Activated naive CD4-positive, alpha-beta T cell treated with anti-CD3 and anti-CD28 coated beads for 36 hours (primary cell): Measurements from ENCODE around the gene RNU5B-1. TPM values are rescaled to one million over a fixed set of nuclear protein-coding genes. Genes with fewer than 3 reads are reported as not detected.
"Not testable (repeated sequence)": the region's sequence is repeated elsewhere in the genome, so short reads cannot be mapped to it uniquely, and the experiment has no call there.

Experiments
- CTCF ChIA-PET: fragments of 350-600 bp; sonication (Branson Sonifier 250); formaldehyde crosslinking; loops from one replicate; lab custom pipeline; 2021; ENCODE audit warnings: antibody characterized with exemption; lab: Charles Lee
- DNase-seq: peaks from one replicate; pipeline ENCODE4 v3.0.0-alpha.2; 2020
- H3K27ac Mint-ChIP-seq: one replicate; pipeline ENCODE4 v1.8.0; 2021; ENCODE audit warnings: mild to moderate bottlenecking, mixed read lengths
- H3K27me3 Mint-ChIP-seq: one replicate; pipeline ENCODE4 v1.8.0; 2021; ENCODE audit warnings: low read depth, mixed read lengths
- H3K36me3 Mint-ChIP-seq: one replicate; pipeline ENCODE4 v1.8.0; 2021; ENCODE audit warnings: low read depth, mixed read lengths
- H3K4me1 Mint-ChIP-seq: one replicate; pipeline ENCODE4 v1.8.0; 2021; ENCODE audit warnings: low read depth, mixed read lengths
- H3K4me3 Mint-ChIP-seq: one replicate; pipeline ENCODE4 v1.8.0; 2021; ENCODE audit warnings: mild to moderate bottlenecking, moderate library complexity, mixed read lengths
- H3K9me3 Mint-ChIP-seq: one replicate; pipeline ENCODE4 v1.8.0; 2021; ENCODE audit warnings: mixed read lengths
- intact Hi-C: fragments of 100-400 bp; cut with micrococcal nuclease; formaldehyde crosslinking; loops from one replicate; pipeline ENCODE4 v1.15.1; 2023
- total RNA-seq, 2 experiments: library from RNA; stranded (reverse); gene quantifications; one replicate each; pipeline ENCODE4 v1.2.3, GENCODE V29; 2021

The RNU5B-1 gene
- total RNA-seq, 2 experiments from 2014 or later, result not detected

- intact Hi-C loops, result no loop called here
- no peak for DNase-seq
- H3K9me3 Mint-ChIP-seq, result no peaks in the 10 kb centered on the region
- no peak overlapping the region for H3K4me3 Mint-ChIP-seq
- H3K27ac Mint-ChIP-seq, result no peak overlapping the region
- no peaks in the 10 kb centered on the region for H3K4me1 Mint-ChIP-seq
- H3K36me3 Mint-ChIP-seq, result no peaks in the 10 kb centered on the region
- peaks cover 3% of the 10 kb centered on the region for H3K27me3 Mint-ChIP-seq
- CTCF ChIA-PET, result interaction anchor here (1.9 kb wide), 1 partner anchor 34 kb away, joined by 4 read pairs; no protein-coding TSS in a partner anchor
Measured at GRCh38 chr15:65338823-65339222, 34.3 kb downstream of the RNU5B-1 start.

- Mint-ChIP-seq H3K27me3 (peaks cover 3% of the 10 kb centered on the region), H3K9me3 (no peaks in the 10 kb centered on the region), H3K4me3 (no peak overlapping the region), H3K36me3 (no peaks in the 10 kb centered on the region), H3K4me1 (no peaks in the 10 kb centered on the region), H3K27ac (no peak overlapping the region)
- intact Hi-C loops, result no loop called here
- CTCF ChIA-PET, result interaction anchor here (1.9 kb wide), 1 partner anchor 33 kb away, joined by 4 read pairs; no protein-coding TSS in a partner anchor
- DNase-seq, result no peak
Measured at GRCh38 chr15:65339416-65339815, 34.9 kb downstream of the RNU5B-1 start.

- no peak overlapping the region for H3K27ac Mint-ChIP-seq
- H3K36me3 Mint-ChIP-seq, result no peaks in the 10 kb centered on the region
- intact Hi-C loops, result no loop called here
- H3K27me3 Mint-ChIP-seq, result peaks cover 3% of the 10 kb centered on the region
- H3K4me1 Mint-ChIP-seq, result no peaks in the 10 kb centered on the region
- H3K9me3 Mint-ChIP-seq, result no peaks in the 10 kb centered on the region
- CTCF ChIA-PET, result interaction anchor here (1.1 kb wide), 1 partner anchor 21 kb away, joined by 3 read pairs; no protein-coding TSS in a partner anchor
- DNase-seq, result no peak
- H3K4me3 Mint-ChIP-seq, result no peak overlapping the region
Measured at GRCh38 chr15:65339920-65340319, 35.4 kb downstream of the RNU5B-1 start.

GRCh38 chr15:65342493-65342892 lies 38.0 kb downstream of the RNU5B-1 start:
- intact Hi-C loops, result no loop called here
- DNase-seq, result no peak
- Mint-ChIP-seq H3K27me3 (no peaks in the 10 kb centered on the region), H3K27ac (no peak overlapping the region), H3K4me3 (no peak overlapping the region), H3K4me1 (no peaks in the 10 kb centered on the region), H3K36me3 (no peaks in the 10 kb centered on the region), H3K9me3 (no peaks in the 10 kb centered on the region)
- CTCF ChIA-PET, result no interaction called here

GRCh38 chr15:65343374-65343981 lies 39.0 kb downstream of the RNU5B-1 start:
- Mint-ChIP-seq H3K4me1 (no peaks in the 10 kb centered on the region), H3K9me3 (no peaks in the 10 kb centered on the region), H3K36me3 (no peaks in the 10 kb centered on the region), H3K27ac (no peak overlapping the region), H3K27me3 (peaks cover 2% of the 10 kb centered on the region), H3K4me3 (no peak overlapping the region)
- intact Hi-C loops, result no loop called here
- CTCF ChIA-PET, result no interaction called here
- DNase-seq, result no peak

GRCh38 chr15:65344214-65344913 lies 39.9 kb downstream of the RNU5B-1 start:
- H3K27ac Mint-ChIP-seq, result no peak overlapping the region
- intact Hi-C loops, result no loop called here
- H3K36me3 Mint-ChIP-seq, result no peaks in the 10 kb centered on the region
- H3K4me3 Mint-ChIP-seq, result no peak overlapping the region
- CTCF ChIA-PET, result no interaction called here
- no peaks in the 10 kb centered on the region for H3K4me1 Mint-ChIP-seq
- H3K9me3 Mint-ChIP-seq, result no peaks in the 10 kb centered on the region
- no peak for DNase-seq
- H3K27me3 Mint-ChIP-seq, result peaks cover 6% of the 10 kb centered on the region

GRCh38 chr15:65344914-65345275 lies 40.4 kb downstream of the RNU5B-1 start:
- Mint-ChIP-seq H3K27me3 (peaks cover 7% of the 10 kb centered on the region), H3K27ac (no peak overlapping the region), H3K9me3 (no peaks in the 10 kb centered on the region), H3K4me3 (no peak overlapping the region), H3K36me3 (no peaks in the 10 kb centered on the region), H3K4me1 (no peaks in the 10 kb centered on the region)
- CTCF ChIA-PET, result no interaction called here
- intact Hi-C loops, result no loop called here
- no peak for DNase-seq

GRCh38 chr15:65346856-65347598 lies 42.5 kb downstream of the RNU5B-1 start:
- DNase-seq, result no peak
- Mint-ChIP-seq H3K4me1 (no peaks in the 10 kb centered on the region), H3K27me3 (peaks cover 13% of the 10 kb centered on the region), H3K4me3 (no peak overlapping the region), H3K36me3 (no peaks in the 10 kb centered on the region), H3K9me3 (no peaks in the 10 kb centered on the region), H3K27ac (no peak overlapping the region)
- intact Hi-C loops, result no loop called here
- CTCF ChIA-PET, result no interaction called here

GRCh38 chr15:65347756-65348155 lies 43.3 kb downstream of the RNU5B-1 start:
- H3K4me1 Mint-ChIP-seq, DNase-seq, H3K36me3 Mint-ChIP-seq, intact Hi-C loops, H3K4me3 Mint-ChIP-seq, H3K27ac Mint-ChIP-seq, CTCF ChIA-PET, H3K9me3 Mint-ChIP-seq: not testable (repeated sequence)
- peaks cover 18% of the 10 kb centered on the region for H3K27me3 Mint-ChIP-seq

GRCh38 chr15:65349338-65349737 lies 44.9 kb downstream of the RNU5B-1 start:
- no peak overlapping the region for H3K27ac Mint-ChIP-seq
- H3K4me1 Mint-ChIP-seq, result no peaks in the 10 kb centered on the region
- H3K36me3 Mint-ChIP-seq, result no peaks in the 10 kb centered on the region
- intact Hi-C loops, result no loop called here
- no peak overlapping the region for H3K4me3 Mint-ChIP-seq
- peaks cover 27% of the 10 kb centered on the region for H3K27me3 Mint-ChIP-seq
- CTCF ChIA-PET, result interaction anchor here (1.2 kb wide), 1 partner anchor 34 kb away, joined by 3 read pairs; no protein-coding TSS in a partner anchor
- H3K9me3 Mint-ChIP-seq, result peaks cover 1% of the 10 kb centered on the region
- no peak for DNase-seq

- intact Hi-C loops, H3K9me3 Mint-ChIP-seq, H3K36me3 Mint-ChIP-seq, H3K4me3 Mint-ChIP-seq, DNase-seq, H3K4me1 Mint-ChIP-seq, H3K27ac Mint-ChIP-seq: not testable (repeated sequence)
- peaks cover 40% of the 10 kb centered on the region for H3K27me3 Mint-ChIP-seq
- CTCF ChIA-PET, result interaction anchor here (0.7 kb wide), 1 partner anchor 33 kb away, joined by 3 read pairs; no protein-coding TSS in a partner anchor
Measured at GRCh38 chr15:65351972-65352371, 47.5 kb downstream of the RNU5B-1 start.
